Stomach smooth muscle (tissue), 2 donors: ENCODE data around the gene NINJ2.
"Not testable (repeated sequence)": the region's sequence is repeated elsewhere in the genome, so short reads cannot be mapped to it uniquely, and the experiment has no call there.

Source experiments
- H3K27ac ChIP-seq: one replicate; pipeline ENCODE4 v1.7.0; 2013; ENCODE audit warnings: mild to moderate bottlenecking, low read length, inconsistent platforms
- H3K27me3 ChIP-seq, 2 donors: one replicate each; pipeline ENCODE4 v1.7.0; 2013; ENCODE audit warnings: low read length in 2 of 2; ENCODE audit not compliant: insufficient read depth in 2 of 2, control insufficient read depth in 1 of 2
- H3K36me3 ChIP-seq, 2 donors: one replicate each; pipeline ENCODE4 v1.7.0; 2013; ENCODE audit warnings: low read length in 2 of 2; ENCODE audit not compliant: control insufficient read depth in 2 of 2, insufficient read depth in 2 of 2
- H3K4me1 ChIP-seq: one replicate; pipeline ENCODE4 v1.7.0; 2013; ENCODE audit warnings: low read length; ENCODE audit not compliant: control insufficient read depth, insufficient read depth
- H3K4me3 ChIP-seq, 2 donors: one replicate each; pipeline ENCODE4 v1.7.0; 2013; ENCODE audit warnings: low read length in 2 of 2
- H3K9ac ChIP-seq, 2 donors: one replicate each; pipeline ENCODE4 v1.7.0; 2013; ENCODE audit warnings: low read length in 2 of 2, mild to moderate bottlenecking in 1 of 2
- H3K9me3 ChIP-seq, 2 donors: one replicate each; pipeline ENCODE4 v1.7.0; 2013; ENCODE audit warnings: low read length in 2 of 2; ENCODE audit not compliant: control insufficient read depth in 2 of 2
- donor health status: healthy.
- donor health status: Pancreatic carcinoma.

NINJ2 gene

DNA sequence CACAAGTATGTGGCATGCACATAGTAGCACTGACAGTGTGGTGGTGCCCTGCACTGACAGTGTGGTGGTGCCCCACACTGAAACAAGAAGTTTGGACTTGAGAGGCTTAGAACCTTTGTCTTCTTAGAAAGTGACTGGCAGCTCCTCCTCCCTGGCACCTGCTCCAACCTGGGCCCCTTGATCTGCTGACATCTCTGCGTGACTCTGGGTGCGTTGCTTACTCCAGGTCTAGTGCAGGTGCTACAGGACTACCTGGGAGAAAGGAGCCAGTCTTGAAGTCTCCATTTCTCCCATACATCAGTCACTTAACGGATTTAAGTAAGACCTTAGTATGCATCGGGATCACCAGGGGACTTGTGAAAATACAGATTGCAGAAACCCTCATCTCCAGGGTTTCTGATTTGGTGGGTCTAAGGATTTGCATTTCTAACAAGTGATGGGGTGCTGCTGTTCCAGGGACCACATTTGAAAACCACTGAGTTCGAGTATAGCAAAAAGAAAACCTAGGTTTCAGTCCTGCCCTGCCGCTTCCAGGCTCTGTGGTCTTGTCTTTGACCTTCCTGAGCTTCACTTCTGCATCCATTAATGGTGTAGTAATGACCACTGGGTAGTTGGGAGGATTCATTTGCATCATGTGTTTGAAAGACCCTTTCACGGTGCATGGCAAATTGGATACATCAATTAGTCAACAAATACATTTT is 15.7 kb downstream of the NINJ2 start:
- H3K27ac ChIP-seq, result peak overlapping the region; percentile 66
- H3K9me3 ChIP-seq, result no peaks in the 10 kb centered on the region
- H3K4me3 ChIP-seq, result no peak overlapping the region
- H3K27me3 ChIP-seq, result no peaks in the 10 kb centered on the region
- no peak overlapping the region for H3K9ac ChIP-seq
- peaks cover 29% of the 10 kb centered on the region for H3K4me1 ChIP-seq
- no peaks in the 10 kb centered on the region for H3K36me3 ChIP-seq

DNA sequence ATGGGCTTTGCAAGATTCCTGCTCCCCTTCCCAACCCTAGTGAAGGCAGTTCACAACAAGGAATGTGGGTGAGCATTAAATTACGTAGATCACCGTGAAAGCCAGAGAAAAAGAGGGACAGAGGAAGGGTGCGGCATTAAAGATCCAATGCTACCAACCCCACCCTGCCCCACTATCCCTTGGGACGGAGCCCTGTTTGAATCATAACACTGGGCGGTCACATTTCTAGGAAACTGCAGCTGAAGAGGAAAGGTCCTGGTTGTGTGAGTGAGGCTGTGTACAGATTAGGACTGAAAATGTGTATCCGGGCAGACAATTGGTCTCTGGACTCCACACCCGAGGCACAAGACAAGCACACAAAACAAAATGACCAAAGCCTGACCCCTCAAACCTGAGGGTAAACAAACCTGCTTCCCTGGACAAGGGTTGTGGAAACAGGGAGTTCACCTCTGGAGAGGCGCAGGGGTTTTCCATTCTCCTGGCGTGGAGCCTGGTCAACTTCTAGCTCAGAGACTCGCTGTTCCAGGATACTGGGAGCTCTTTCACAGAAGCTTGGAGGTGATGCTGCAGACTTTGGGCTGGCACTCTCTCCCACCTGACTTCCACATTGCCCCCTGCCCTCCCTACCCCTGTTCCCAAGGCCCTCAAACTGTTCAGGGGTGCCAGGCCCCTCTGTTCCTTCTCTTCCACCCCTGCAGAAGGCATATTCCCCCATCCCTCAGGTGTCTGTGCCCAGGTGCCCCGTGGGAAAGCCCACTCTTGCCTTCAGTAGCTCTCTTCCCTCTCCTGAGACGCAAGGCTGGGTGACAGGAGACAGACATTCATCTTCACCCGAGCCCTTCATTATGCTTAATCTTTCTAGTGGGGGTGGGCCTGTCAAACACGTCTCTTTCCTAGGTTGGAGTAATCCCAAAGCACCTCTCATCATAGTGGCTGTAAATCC is 16.5 kb downstream of the NINJ2 start:
- Histone ChIP-seq H3K27ac (peak overlapping the region; percentile 66), H3K4me3 (peak overlapping the region in 1 of 2 donors; percentile 22), H3K27me3 (no peaks in the 10 kb centered on the region), H3K4me1 (peaks cover 29% of the 10 kb centered on the region), H3K9ac (peak overlapping the region in 1 of 2 donors; percentile 21), H3K9me3 (no peaks in the 10 kb centered on the region), H3K36me3 (no peaks in the 10 kb centered on the region)

DNA sequence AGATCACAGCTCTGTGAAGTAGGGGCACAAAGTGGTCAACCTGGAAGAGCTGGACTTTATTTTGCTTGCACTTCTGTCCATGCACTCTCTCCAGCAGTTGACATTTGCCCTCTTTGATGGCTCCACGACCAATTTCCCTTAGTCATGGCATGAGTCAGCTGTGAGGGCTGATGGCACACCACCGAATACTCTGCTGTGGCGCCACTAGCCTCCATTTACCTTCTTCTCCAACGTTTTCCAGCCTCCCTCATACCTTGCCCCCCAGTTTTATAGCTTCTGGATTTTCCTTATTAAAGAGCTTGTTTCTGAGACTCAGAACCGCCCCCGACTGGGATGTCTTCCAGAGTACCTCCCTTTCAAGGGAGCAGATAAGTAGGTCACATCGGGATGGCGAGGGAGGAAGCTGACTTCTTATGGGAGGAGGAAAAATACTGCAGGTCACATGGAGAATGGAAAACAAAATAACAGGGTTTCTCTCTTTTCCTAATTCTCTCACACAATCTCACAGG is 17.6 kb downstream of the NINJ2 start:
- peak overlapping the region; percentile 66 for H3K27ac ChIP-seq

DNA sequence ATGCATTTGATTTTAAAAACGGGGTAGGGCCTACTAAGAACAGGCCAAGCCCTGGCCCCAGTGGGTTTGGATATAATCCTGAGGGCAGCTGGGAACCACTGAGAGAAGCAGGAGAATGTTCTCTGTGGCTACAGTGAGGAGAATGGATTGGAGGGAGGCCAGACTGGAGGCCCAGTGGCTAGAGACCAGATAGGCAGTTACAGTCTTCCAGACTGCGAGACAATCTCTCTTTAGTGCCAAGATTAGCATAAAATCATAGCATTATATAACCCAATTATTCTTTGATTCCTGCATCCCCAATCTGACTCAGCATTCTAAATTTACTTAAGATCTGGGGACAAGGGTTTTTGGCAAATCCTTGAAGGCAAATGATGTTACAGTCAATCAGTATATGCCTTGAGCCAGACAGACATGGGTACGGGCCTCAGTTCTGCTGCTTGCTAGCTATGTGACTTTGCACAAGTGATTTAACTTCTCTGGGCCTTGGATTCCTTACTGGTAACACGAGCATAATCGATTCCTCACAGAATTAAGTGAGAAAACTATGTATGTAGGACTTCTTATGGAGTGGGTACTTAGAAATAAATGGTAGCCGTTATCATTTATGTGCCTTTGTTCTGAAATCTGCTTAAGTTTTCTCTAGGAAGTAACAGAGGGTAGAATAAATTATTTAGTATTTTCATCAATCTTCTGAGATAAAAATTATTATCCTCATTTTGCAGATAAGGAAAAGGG is 18.3 kb downstream of the NINJ2 start:
- H3K9ac ChIP-seq, result no peak overlapping the region
- no peaks in the 10 kb centered on the region for H3K27me3 ChIP-seq
- H3K27ac ChIP-seq, result peak overlapping the region; percentile 66
- peaks cover 29% of the 10 kb centered on the region for H3K4me1 ChIP-seq
- no peaks in the 10 kb centered on the region for H3K36me3 ChIP-seq
- no peak overlapping the region for H3K4me3 ChIP-seq
- H3K9me3 ChIP-seq, result no peaks in the 10 kb centered on the region

More for the DNA sequence above, 17.6 kb downstream of the NINJ2 start:
- H3K4me3 ChIP-seq, result peak overlapping the region in 1 of 2 donors; percentile 47
- peak overlapping the region in 1 of 2 donors; percentile 7 for H3K9ac ChIP-seq
- peaks cover 29% of the 10 kb centered on the region for H3K4me1 ChIP-seq
- no peaks in the 10 kb centered on the region for H3K9me3 ChIP-seq
- no peaks in the 10 kb centered on the region for H3K27me3 ChIP-seq
- H3K36me3 ChIP-seq, result no peaks in the 10 kb centered on the region

DNA sequence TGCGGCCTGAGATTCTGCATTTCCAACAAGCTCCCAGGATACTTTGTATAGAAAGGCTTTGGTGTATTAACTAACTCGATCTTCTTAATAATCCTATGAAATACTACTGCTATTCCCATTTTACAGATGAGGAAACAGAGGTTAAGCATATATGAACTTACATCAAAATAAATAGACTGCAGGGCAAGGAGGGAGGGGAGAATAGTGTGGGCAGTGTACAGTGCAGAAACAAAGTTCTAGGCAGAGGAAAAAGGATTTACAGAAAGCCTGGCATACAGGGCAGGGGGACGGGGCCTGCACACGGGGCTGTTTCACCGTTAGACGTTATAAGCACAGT is 19.0 kb downstream of the NINJ2 start:
- Histone ChIP-seq H3K27me3 (no peaks in the 10 kb centered on the region), H3K9me3 (no peaks in the 10 kb centered on the region), H3K36me3 (no peaks in the 10 kb centered on the region), H3K9ac (no peak overlapping the region), H3K4me1 (peaks cover 29% of the 10 kb centered on the region), H3K27ac (peak overlapping the region; percentile 46), H3K4me3 (peak overlapping the region in 1 of 2 donors; percentile 78)

DNA sequence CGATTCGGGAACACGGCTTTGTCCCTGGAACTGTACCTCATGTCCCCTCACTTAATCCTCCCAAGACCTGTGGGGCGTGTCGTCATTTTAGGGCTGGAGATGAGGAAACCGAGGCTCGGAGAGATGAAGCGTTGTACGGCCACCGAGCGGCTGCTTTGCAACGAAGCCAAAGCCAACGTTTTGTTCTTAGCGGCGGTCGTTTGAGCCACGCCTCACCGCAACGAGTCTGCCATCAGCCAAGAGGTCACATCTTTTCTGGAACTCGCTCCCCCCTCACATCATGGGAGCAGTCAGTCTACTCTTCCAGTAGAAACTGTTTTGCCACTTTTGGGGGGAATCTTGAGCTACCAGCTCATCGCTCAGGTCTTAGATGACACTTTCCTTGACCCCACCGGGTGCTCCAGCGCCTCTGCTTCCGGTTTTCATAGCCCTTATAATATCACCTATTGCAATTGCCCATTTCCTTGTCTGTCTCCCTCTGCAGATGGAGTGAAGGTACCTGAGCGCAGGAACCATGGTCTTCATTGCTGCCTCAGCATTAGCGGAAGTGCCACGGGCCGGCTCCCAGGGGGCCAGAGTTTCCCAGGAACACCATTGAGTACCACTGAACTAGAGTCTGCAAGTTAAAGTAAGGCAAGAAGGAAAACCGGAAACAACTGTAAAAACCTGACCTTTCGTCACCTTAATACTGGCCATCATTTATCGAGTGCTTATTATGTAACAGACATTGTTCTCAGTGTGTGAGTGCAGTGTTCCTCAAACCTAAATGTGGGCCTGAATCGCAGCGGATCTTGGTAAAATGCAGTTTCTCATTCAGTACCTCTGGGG is 19.6 kb downstream of the NINJ2 start:
- Histone ChIP-seq H3K9ac (peak overlapping the region; percentile 67 to 82), H3K9me3 (no peaks in the 10 kb centered on the region)

DNA sequence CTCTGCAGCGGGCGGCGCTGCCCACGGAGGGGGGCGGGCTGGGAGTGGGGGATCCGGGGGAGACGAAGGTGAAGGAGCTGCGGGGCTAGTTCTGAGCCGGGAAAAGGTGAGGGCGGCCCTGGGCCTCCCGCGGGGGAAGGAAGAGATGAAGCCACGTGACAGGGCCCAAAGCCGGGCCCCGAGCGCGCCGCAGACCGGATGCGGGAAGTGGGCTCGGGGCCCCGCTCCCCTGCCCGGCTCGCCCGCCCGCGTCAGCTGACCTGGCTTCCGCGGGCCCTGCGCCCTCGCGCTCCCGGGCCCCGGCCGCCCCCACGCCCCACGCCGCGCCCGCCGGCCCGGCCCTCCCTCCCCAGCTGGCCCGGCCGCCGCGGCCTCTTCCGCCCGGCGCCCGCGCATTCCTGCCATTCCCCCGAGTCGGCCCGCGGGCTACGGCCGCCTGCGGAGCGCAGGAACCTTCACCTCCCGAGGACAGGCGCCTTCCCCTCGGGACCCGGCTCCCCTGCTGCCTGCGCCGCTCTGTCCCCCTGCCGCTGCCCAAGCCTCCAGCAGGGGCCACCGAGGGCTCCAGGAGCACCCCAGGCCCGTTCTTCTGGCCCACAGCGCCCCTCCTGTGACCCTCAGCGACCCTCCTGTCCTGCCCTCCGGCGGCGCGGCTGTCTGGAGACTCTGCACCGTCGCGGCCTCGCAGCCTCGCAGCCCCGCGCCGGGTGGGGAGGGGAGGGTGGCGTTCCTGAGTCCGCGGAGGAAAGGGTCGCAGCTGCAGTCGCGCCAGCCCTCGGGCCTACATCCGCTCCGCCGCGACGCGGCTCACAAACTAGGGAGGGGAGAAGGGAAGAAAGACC is 20.4 kb downstream of the NINJ2 start:
- Histone ChIP-seq H3K4me1 (peaks cover 29% of the 10 kb centered on the region), H3K4me3 (peak overlapping the region; percentile 75 to 78), H3K9ac (peak overlapping the region; percentile 67 to 82), H3K9me3 (no peaks in the 10 kb centered on the region), H3K27ac (peak overlapping the region; percentile 74), H3K27me3 (no peaks in the 10 kb centered on the region), H3K36me3 (no peaks in the 10 kb centered on the region)

More for the DNA sequence above, 19.6 kb downstream of the NINJ2 start:
- Histone ChIP-seq H3K4me1 (peaks cover 29% of the 10 kb centered on the region), H3K4me3 (peak overlapping the region; percentile 75 to 78), H3K27ac (peak overlapping the region; percentile 74), H3K27me3 (no peaks in the 10 kb centered on the region), H3K36me3 (no peaks in the 10 kb centered on the region)

DNA sequence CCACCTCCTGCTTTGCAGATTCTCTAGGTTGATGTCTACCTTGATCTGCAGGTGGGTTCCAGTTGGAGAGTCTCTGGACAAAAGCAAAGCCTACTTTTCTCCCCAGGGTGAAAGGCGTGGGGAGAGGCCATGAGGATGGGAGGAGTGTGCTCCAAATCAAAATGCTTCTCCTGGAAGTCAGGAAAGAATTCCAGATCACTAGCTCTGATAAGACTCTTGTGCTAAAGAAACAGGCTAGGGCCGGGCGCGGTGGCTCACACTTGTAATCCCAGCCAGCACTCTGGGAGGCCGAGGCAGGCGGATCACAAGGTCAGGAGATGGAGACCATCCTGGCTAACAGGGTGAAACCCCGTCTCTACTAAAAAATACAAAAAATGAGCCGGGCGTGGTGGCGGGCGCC is 21.9 kb downstream of the NINJ2 start:
- H3K4me1 ChIP-seq, result peaks cover 18% of the 10 kb centered on the region
- not testable (repeated sequence) for H3K9me3 ChIP-seq, H3K9ac ChIP-seq, H3K36me3 ChIP-seq, H3K27ac ChIP-seq, H3K27me3 ChIP-seq, H3K4me3 ChIP-seq

DNA sequence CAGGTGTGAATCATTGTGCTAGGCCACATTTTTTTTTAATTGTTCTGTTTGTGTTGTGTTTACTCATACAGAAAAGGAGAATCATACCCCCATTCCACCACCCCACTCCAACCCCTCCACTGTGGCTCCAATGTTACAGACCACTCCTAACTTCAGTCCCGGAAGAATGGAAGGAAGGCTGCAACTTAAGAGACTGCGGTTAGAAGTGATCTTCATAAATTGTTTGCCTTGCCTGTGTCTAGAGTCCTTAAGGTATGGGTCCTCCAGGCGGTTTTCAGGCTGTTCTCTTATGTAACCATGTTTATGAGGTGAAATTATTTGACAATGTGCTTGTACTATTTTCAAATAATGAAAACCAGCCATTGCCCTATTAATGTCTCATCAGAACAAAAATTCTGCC is 22.5 kb downstream of the NINJ2 start:
- H3K9me3 ChIP-seq, result no peaks in the 10 kb centered on the region
- no peak overlapping the region for H3K9ac ChIP-seq
- H3K36me3 ChIP-seq, result no peaks in the 10 kb centered on the region
- no peak overlapping the region for H3K27ac ChIP-seq
- peaks cover 13% of the 10 kb centered on the region for H3K4me1 ChIP-seq
- H3K4me3 ChIP-seq, result no peak overlapping the region
- H3K27me3 ChIP-seq, result no peaks in the 10 kb centered on the region
